ENCODE measurements around the gene UBC. TPM values are rescaled to one million over a fixed set of nuclear protein-coding genes. Genes with fewer than 3 reads are reported as not detected.

UBC gene
- total RNA-seq, 1 donor from 2014 or later = 1,214 TPM

- Histone ChIP-seq H2AFZ (ENCODE audit: low read depth, low read length) (no peak overlapping the region), H3K79me2 (ENCODE audit: insufficient read depth, low read length) (no peaks in the 10 kb centered on the region), H3K4me1 (ENCODE audit: insufficient read depth, low read length) (no peaks in the 10 kb centered on the region), H3K4me2 (ENCODE audit: low read length) (no peak overlapping the region), H3K9me3 (ENCODE audit: insufficient read depth, low read depth, low read length) (no peaks in the 10 kb centered on the region), H3K36me3 (ENCODE audit: insufficient read depth, low read length) (peaks cover 12% of the 10 kb centered on the region), H3K4me3 (ENCODE audit: insufficient read depth, low read depth, low read length) (no peak overlapping the region), H4K20me1 (ENCODE audit: insufficient read depth, low read length) (no peaks in the 10 kb centered on the region), H3K9ac (ENCODE audit: low read length) (no peak overlapping the region), H3K27ac (ENCODE audit: low read depth, low read length) (no peak overlapping the region), H3K27me3 (ENCODE audit: insufficient read depth, low read length) (no peaks in the 10 kb centered on the region)
- FAIRE-seq (no peak), DNase-seq (ENCODE audit: low read depth) (no peak)
- Mint-ChIP-seq H3K4me1 (ENCODE audit: low read depth, unreplicated experiment) (no peaks in the 10 kb centered on the region), H3K4me3 (ENCODE audit: unreplicated experiment) (no peak overlapping the region), H3K36me3 (ENCODE audit: low read depth, unreplicated experiment) (peaks cover 14% of the 10 kb centered on the region), H3K27ac (ENCODE audit: unreplicated experiment) (no peak overlapping the region), H3K27me3 (ENCODE audit: low read depth, unreplicated experiment) (no peaks in the 10 kb centered on the region), H3K9me3 (ENCODE audit: unreplicated experiment) (no peaks in the 10 kb centered on the region)
- TF ChIP-seq CTCF (IDR thresholded peaks at IDR 0.05; ENCODE audit: insufficient read depth, low read depth, low read length) = no peak
- no peak for TF ChIP-seq EZH2 (IDR thresholded peaks at IDR 0.05; ENCODE audit: insufficient read depth, low read length)
Measured at GRCh38 chr12:124947561-124948398, 33.3 kb upstream of the UBC start.

GRCh38 chr12:124947013-124947412 is 32.6 kb upstream of the UBC start:
- Histone ChIP-seq H3K4me2 (ENCODE audit: low read length) (no peak overlapping the region), H3K4me3 (ENCODE audit: insufficient read depth, low read depth, low read length) (no peak overlapping the region), H3K9me3 (ENCODE audit: insufficient read depth, low read depth, low read length) (no peaks in the 10 kb centered on the region), H3K27ac (ENCODE audit: low read depth, low read length) (no peak overlapping the region), H2AFZ (ENCODE audit: low read depth, low read length) (no peak overlapping the region), H3K4me1 (ENCODE audit: insufficient read depth, low read length) (no peaks in the 10 kb centered on the region), H3K9ac (ENCODE audit: low read length) (no peak overlapping the region), H3K36me3 (ENCODE audit: insufficient read depth, low read length) (peaks cover 12% of the 10 kb centered on the region), H3K79me2 (ENCODE audit: insufficient read depth, low read length) (no peaks in the 10 kb centered on the region), H4K20me1 (ENCODE audit: insufficient read depth, low read length) (no peaks in the 10 kb centered on the region), H3K27me3 (ENCODE audit: insufficient read depth, low read length) (no peaks in the 10 kb centered on the region)
- Mint-ChIP-seq H3K27ac (ENCODE audit: unreplicated experiment) (no peak overlapping the region), H3K27me3 (ENCODE audit: low read depth, unreplicated experiment) (no peaks in the 10 kb centered on the region), H3K9me3 (ENCODE audit: unreplicated experiment) (no peaks in the 10 kb centered on the region), H3K36me3 (ENCODE audit: low read depth, unreplicated experiment) (peaks cover 14% of the 10 kb centered on the region), H3K4me3 (ENCODE audit: unreplicated experiment) (no peak overlapping the region), H3K4me1 (ENCODE audit: low read depth, unreplicated experiment) (no peaks in the 10 kb centered on the region)
- no peak for TF ChIP-seq EZH2 (IDR thresholded peaks at IDR 0.05; ENCODE audit: insufficient read depth, low read length)
- no peak for TF ChIP-seq CTCF (IDR thresholded peaks at IDR 0.05; ENCODE audit: insufficient read depth, low read depth, low read length)
- FAIRE-seq (no peak), DNase-seq (ENCODE audit: low read depth) (no peak)

- Histone ChIP-seq H3K27me3 (ENCODE audit: insufficient read depth, low read length) (no peaks in the 10 kb centered on the region), H3K9ac (ENCODE audit: low read length) (no peak overlapping the region), H4K20me1 (ENCODE audit: insufficient read depth, low read length) (no peaks in the 10 kb centered on the region), H3K9me3 (ENCODE audit: insufficient read depth, low read depth, low read length) (no peaks in the 10 kb centered on the region), H3K79me2 (ENCODE audit: insufficient read depth, low read length) (no peaks in the 10 kb centered on the region), H2AFZ (ENCODE audit: low read depth, low read length) (no peak overlapping the region), H3K4me2 (ENCODE audit: low read length) (no peak overlapping the region), H3K27ac (ENCODE audit: low read depth, low read length) (no peak overlapping the region), H3K4me3 (ENCODE audit: insufficient read depth, low read depth, low read length) (no peak overlapping the region), H3K4me1 (ENCODE audit: insufficient read depth, low read length) (no peaks in the 10 kb centered on the region), H3K36me3 (ENCODE audit: insufficient read depth, low read length) (peaks cover 11% of the 10 kb centered on the region)
- no peak overlapping the region for H3K4me3 Mint-ChIP-seq (ENCODE audit: unreplicated experiment)
- no peak for FAIRE-seq
- TF ChIP-seq EZH2 (IDR thresholded peaks at IDR 0.05; ENCODE audit: insufficient read depth, low read length) = no peak
- TF ChIP-seq CTCF (IDR thresholded peaks at IDR 0.05; ENCODE audit: insufficient read depth, low read depth, low read length) = no peak
- no peaks in the 10 kb centered on the region for H3K4me1 Mint-ChIP-seq (ENCODE audit: low read depth, unreplicated experiment)
- H3K36me3 Mint-ChIP-seq (ENCODE audit: low read depth, unreplicated experiment) = peaks cover 14% of the 10 kb centered on the region
- H3K27me3 Mint-ChIP-seq (ENCODE audit: low read depth, unreplicated experiment) = no peaks in the 10 kb centered on the region
- DNase-seq (ENCODE audit: low read depth) = no peak
- no peak overlapping the region for H3K27ac Mint-ChIP-seq (ENCODE audit: unreplicated experiment)
- H3K9me3 Mint-ChIP-seq (ENCODE audit: unreplicated experiment) = no peaks in the 10 kb centered on the region
Measured at GRCh38 chr12:124946447-124946793, 32.0 kb upstream of the UBC start.
